Measurements from ENCODE around the gene GAREM1. TPM values are rescaled to one million over a fixed set of nuclear protein-coding genes. Genes with fewer than 3 reads are reported as not detected.
A peak's percentile ranks its signal among the peaks of the same experiment; 100 is the strongest.

The GAREM1 gene
- total and polyA plus RNA-seq, 4 donors: 1.5 to 7.5 (median 2.0) TPM

DNA sequence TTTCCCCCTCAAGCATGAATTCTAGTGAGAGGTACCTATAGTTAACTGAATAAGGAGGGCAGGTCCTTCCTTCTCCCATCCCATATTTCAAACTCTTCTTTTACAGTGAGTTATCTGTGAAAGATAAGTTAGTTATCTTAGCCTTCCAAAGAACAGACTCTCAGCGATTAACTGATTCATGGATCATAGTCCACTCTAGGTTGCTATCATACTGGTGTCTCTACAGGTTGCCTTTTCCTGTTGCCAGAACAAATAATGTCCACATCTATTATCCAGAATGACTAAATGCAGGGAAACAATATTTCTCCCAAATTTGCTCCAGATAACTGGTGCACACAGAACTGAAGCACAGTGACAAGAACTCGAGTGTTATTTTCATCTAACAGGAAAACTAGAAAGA lies 212.5 kb downstream of the GAREM1 start (continued):
- peak; percentile 35 to 53 for TF ChIP-seq RXRA (IDR thresholded peaks at IDR 0.05)
- TF ChIP-seq, protein P1, sequence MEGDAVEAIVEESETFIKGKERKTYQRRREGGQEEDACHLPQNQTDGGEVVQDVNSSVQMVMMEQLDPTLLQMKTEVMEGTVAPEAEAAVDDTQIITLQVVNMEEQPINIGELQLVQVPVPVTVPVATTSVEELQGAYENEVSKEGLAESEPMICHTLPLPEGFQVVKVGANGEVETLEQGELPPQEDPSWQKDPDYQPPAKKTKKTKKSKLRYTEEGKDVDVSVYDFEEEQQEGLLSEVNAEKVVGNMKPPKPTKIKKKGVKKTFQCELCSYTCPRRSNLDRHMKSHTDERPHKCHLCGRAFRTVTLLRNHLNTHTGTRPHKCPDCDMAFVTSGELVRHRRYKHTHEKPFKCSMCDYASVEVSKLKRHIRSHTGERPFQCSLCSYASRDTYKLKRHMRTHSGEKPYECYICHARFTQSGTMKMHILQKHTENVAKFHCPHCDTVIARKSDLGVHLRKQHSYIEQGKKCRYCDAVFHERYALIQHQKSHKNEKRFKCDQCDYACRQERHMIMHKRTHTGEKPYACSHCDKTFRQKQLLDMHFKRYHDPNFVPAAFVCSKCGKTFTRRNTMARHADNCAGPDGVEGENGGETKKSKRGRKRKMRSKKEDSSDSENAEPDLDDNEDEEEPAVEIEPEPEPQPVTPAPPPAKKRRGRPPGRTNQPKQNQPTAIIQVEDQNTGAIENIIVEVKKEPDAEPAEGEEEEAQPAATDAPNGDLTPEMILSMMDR (IDR thresholded peaks at IDR 0.05; ENCODE audit: low read depth, low read length, missing input control): no peak
- TF ChIP-seq JUND (IDR thresholded peaks at IDR 0.05): peak in 1 of 2 donors; percentile 57
- TF ChIP-seq TAF1 (conservative IDR thresholded peaks at IDR 0.05): no peak
- TF ChIP-seq NR2F2 (IDR thresholded peaks at IDR 0.05): no peak
- peak; percentile 36 for TF ChIP-seq FOXA2 (IDR thresholded peaks at IDR 0.05)
- TF ChIP-seq HNF4G (IDR thresholded peaks at IDR 0.05): peak; percentile 75
- no peak for TF ChIP-seq GABPA (IDR thresholded peaks at IDR 0.05 in 1 of 2, conservative IDR thresholded peaks at IDR 0.05 in 1 of 2)
- TF ChIP-seq SP1 (IDR thresholded peaks at IDR 0.05): peak; percentile 59
- no peak for TF ChIP-seq YY1 (IDR thresholded peaks at IDR 0.05)
- peak; percentile 50 to 66 for TF ChIP-seq RAD21 (IDR thresholded peaks at IDR 0.05)

DNA sequence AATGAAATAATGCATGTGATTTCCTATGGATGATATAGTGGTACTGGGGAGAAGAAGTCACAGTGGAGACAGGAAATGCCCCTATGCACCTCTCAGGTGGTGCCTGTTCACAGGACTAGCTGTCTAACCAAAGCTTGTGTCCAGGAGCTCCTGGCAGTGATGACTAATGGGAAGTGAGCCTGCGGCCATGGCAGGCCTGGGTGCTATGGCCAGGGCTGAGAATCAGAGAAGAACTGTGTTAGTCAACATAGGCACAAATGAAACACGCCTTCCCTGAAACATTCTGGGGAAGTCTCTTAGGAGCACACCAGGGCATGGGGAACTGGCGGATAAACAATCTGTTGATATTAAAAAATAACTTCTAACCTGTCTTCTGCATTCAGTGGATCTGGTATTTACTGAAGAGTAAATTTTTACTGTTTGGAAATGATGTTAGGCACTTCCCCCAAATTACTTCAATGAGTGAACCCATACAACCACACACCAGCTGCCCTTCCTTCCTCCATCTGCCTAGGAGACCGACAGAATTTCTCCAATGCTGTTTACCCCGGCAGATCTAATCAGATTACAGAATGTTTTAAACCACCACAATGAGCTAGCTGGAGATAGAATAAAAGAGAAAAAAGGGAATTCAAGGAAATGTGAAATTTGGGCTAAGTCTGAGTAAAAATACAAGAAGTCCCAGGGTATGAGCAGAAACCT lies 213.4 kb downstream of the GAREM1 start:
- Histone ChIP-seq H3K27ac (ENCODE audit: low read depth in 1 of 2, low read length in 2 of 2) (no peak overlapping the region), H3K27me3 (ENCODE audit: control insufficient read depth in 4 of 4, insufficient read depth in 4 of 4, low read length in 3 of 4) (no peaks in the 10 kb centered on the region), H3K4me1 (ENCODE audit: control insufficient read depth in 4 of 4, insufficient read depth in 4 of 4, low read length in 3 of 4) (peaks cover 0 to 14% (median 9%) of the 10 kb centered on the region in 4 donors), H3K36me3 (ENCODE audit: control insufficient read depth in 4 of 4, insufficient read depth in 3 of 4, low read depth in 1 of 4, low read length in 3 of 4) (no peaks in the 10 kb centered on the region), H3K9ac (ENCODE audit: low read depth in 1 of 2, low read length in 2 of 2) (no peak overlapping the region), H3K9me3 (ENCODE audit: control insufficient read depth in 4 of 4, low read length in 3 of 4) (no peaks in the 10 kb centered on the region), H3K4me3 (ENCODE audit: low read depth in 1 of 3, low read length in 3 of 3) (no peak overlapping the region)
- no peak for TF ChIP-seq RXRA (IDR thresholded peaks at IDR 0.05)
- no peak for TF ChIP-seq GABPA (IDR thresholded peaks at IDR 0.05 in 1 of 2, conservative IDR thresholded peaks at IDR 0.05 in 1 of 2)
- no peak for TF ChIP-seq EGR1 (IDR thresholded peaks at IDR 0.05; ENCODE audit: low read depth in 2 of 2)
- no peak for TF ChIP-seq JUND (IDR thresholded peaks at IDR 0.05)
- no peak for TF ChIP-seq SP1 (IDR thresholded peaks at IDR 0.05)
- no peak for TF ChIP-seq RAD21 (IDR thresholded peaks at IDR 0.05)
- TF ChIP-seq YY1 (IDR thresholded peaks at IDR 0.05): no peak
- no peak for TF ChIP-seq NR2F2 (IDR thresholded peaks at IDR 0.05)
- TF ChIP-seq, protein P2, sequence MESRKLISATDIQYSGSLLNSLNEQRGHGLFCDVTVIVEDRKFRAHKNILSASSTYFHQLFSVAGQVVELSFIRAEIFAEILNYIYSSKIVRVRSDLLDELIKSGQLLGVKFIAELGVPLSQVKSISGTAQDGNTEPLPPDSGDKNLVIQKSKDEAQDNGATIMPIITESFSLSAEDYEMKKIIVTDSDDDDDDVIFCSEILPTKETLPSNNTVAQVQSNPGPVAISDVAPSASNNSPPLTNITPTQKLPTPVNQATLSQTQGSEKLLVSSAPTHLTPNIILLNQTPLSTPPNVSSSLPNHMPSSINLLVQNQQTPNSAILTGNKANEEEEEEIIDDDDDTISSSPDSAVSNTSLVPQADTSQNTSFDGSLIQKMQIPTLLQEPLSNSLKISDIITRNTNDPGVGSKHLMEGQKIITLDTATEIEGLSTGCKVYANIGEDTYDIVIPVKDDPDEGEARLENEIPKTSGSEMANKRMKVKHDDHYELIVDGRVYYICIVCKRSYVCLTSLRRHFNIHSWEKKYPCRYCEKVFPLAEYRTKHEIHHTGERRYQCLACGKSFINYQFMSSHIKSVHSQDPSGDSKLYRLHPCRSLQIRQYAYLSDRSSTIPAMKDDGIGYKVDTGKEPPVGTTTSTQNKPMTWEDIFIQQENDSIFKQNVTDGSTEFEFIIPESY (IDR thresholded peaks at IDR 0.05): no peak
- no peak for TF ChIP-seq HNF4G (IDR thresholded peaks at IDR 0.05)
- TF ChIP-seq, protein P3, sequence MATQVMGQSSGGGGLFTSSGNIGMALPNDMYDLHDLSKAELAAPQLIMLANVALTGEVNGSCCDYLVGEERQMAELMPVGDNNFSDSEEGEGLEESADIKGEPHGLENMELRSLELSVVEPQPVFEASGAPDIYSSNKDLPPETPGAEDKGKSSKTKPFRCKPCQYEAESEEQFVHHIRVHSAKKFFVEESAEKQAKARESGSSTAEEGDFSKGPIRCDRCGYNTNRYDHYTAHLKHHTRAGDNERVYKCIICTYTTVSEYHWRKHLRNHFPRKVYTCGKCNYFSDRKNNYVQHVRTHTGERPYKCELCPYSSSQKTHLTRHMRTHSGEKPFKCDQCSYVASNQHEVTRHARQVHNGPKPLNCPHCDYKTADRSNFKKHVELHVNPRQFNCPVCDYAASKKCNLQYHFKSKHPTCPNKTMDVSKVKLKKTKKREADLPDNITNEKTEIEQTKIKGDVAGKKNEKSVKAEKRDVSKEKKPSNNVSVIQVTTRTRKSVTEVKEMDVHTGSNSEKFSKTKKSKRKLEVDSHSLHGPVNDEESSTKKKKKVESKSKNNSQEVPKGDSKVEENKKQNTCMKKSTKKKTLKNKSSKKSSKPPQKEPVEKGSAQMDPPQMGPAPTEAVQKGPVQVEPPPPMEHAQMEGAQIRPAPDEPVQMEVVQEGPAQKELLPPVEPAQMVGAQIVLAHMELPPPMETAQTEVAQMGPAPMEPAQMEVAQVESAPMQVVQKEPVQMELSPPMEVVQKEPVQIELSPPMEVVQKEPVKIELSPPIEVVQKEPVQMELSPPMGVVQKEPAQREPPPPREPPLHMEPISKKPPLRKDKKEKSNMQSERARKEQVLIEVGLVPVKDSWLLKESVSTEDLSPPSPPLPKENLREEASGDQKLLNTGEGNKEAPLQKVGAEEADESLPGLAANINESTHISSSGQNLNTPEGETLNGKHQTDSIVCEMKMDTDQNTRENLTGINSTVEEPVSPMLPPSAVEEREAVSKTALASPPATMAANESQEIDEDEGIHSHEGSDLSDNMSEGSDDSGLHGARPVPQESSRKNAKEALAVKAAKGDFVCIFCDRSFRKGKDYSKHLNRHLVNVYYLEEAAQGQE (IDR thresholded peaks at IDR 0.05): no peak
- TF ChIP-seq, protein P4, sequence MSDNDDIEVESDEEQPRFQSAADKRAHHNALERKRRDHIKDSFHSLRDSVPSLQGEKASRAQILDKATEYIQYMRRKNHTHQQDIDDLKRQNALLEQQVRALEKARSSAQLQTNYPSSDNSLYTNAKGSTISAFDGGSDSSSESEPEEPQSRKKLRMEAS (IDR thresholded peaks at IDR 0.05): no peak
- TF ChIP-seq, protein P5, sequence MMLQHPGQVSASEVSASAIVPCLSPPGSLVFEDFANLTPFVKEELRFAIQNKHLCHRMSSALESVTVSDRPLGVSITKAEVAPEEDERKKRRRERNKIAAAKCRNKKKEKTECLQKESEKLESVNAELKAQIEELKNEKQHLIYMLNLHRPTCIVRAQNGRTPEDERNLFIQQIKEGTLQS (IDR thresholded peaks at IDR 0.05): no peak
- no peak for TF ChIP-seq FOXA2 (IDR thresholded peaks at IDR 0.05)
- no peak for DNase-seq (ENCODE audit: low spot score)
- 77% methylated on average over 5 of the region's 5 CpGs for WGBS
